Suprapubic skin (tissue), 4 donors: ENCODE measurements around the gene VAMP4.

Experiments
- CTCF ChIP-seq, 2 donors: fragments of 200-600 bp in 1 of 2; fragments of 450-650 bp in 1 of 2; sonication (generic) in 1 of 2; IDR thresholded peaks; one replicate each; pipeline ENCODE4 v1.5.1; 2016 to 2019; ENCODE audit warnings: antibody characterized with exemption in 2 of 2, mild to moderate bottlenecking in 1 of 2, moderate library complexity in 1 of 2
- POLR2A ChIP-seq, 2 donors: fragments of 450-650 bp; IDR thresholded peaks; one replicate each; pipeline ENCODE4 v1.6.1; 2017; ENCODE audit warnings: antibody characterized with exemption in 2 of 2, mild to moderate bottlenecking in 2 of 2, moderate library complexity in 2 of 2
- POLR2AphosphoS5 ChIP-seq, 3 donors: sonication (generic); formaldehyde crosslinking; IDR thresholded peaks; one replicate each; pipeline ENCODE4 v1.6.1; 2017; ENCODE audit warnings: antibody characterized with exemption in 3 of 3

- TF ChIP-seq CTCF (IDR thresholded peaks at IDR 0.05) (no peak), POLR2AphosphoS5 (IDR thresholded peaks at IDR 0.05) (no peak), POLR2A (IDR thresholded peaks at IDR 0.05) (no peak)
These were observed 29.5 kb downstream of the VAMP4 start for GRCh38 chr1:171712341-171712740.
